Astrocyte (in vitro differentiated cells and primary cell): Measurements from ENCODE around the gene NTM.

Experiments used
- CTCF ChIP-seq: IDR thresholded peaks from 2 replicates; pipeline ENCODE4 v1.5.1; 2011; ENCODE audit warnings: low read depth, mild to moderate bottlenecking, inconsistent platforms, low read length, moderate library complexity; ENCODE audit not compliant: insufficient read depth
- EZH2 ChIP-seq: IDR thresholded peaks from 2 replicates; pipeline ENCODE4 v1.6.1; 2012; ENCODE audit warnings: mild to moderate bottlenecking, low read length, inconsistent platforms; ENCODE audit not compliant: insufficient read depth

- TF ChIP-seq CTCF = no peak
- no peak for TF ChIP-seq EZH2
These were observed 960.1 kb downstream of the NTM start for GRCh38 chr11:132330515-132330914.
